HG03060 (cell line): Measurements from ENCODE around the gene CADM1.

Source experiments
- ATAC-seq: cut with Tn5 transposase; IDR thresholded peaks from one replicate; pipeline ENCODE4 v1.9.1; 2021; ENCODE audit warnings: low read depth, moderate number of reproducible peaks; ENCODE audit not compliant: unreplicated experiment

CADM1 gene

GRCh38 chr11:115452241-115452640 is 52.0 kb downstream of the CADM1 start:
- no peak for ATAC-seq

GRCh38 chr11:115450519-115450918 is 53.7 kb downstream of the CADM1 start:
- ATAC-seq, result no peak

- ATAC-seq, result no peak
Measured at GRCh38 chr11:115447273-115447864, 56.8 kb downstream of the CADM1 start.

- ATAC-seq, result no peak
Measured at GRCh38 chr11:115446214-115446613, 58.0 kb downstream of the CADM1 start.

- no peak for ATAC-seq
Measured at GRCh38 chr11:115444542-115444941, 59.7 kb downstream of the CADM1 start.

- ATAC-seq, result no peak
Measured at GRCh38 chr11:115439969-115440540, 64.2 kb downstream of the CADM1 start.

- no peak for ATAC-seq
Measured at GRCh38 chr11:115439385-115439784, 64.8 kb downstream of the CADM1 start.

GRCh38 chr11:115437902-115438575 is 66.2 kb downstream of the CADM1 start:
- ATAC-seq, result no peak

GRCh38 chr11:115430345-115430744 is 73.9 kb downstream of the CADM1 start:
- no peak for ATAC-seq

GRCh38 chr11:115428306-115428705 is 75.9 kb downstream of the CADM1 start:
- no peak for ATAC-seq

- ATAC-seq, result no peak
Measured at GRCh38 chr11:115425816-115426215, 78.4 kb downstream of the CADM1 start.

- ATAC-seq, result no peak
Measured at GRCh38 chr11:115425250-115425649, 79.0 kb downstream of the CADM1 start.

GRCh38 chr11:115423728-115424459 is 80.3 kb downstream of the CADM1 start:
- no peak for ATAC-seq

- ATAC-seq, result no peak
Measured at GRCh38 chr11:115421992-115422689, 82.1 kb downstream of the CADM1 start.

- no peak for ATAC-seq
Measured at GRCh38 chr11:115421352-115421991, 82.7 kb downstream of the CADM1 start.

- ATAC-seq, result no peak
Measured at GRCh38 chr11:115420505-115420904, 83.7 kb downstream of the CADM1 start.

GRCh38 chr11:115418626-115419025 is 85.6 kb downstream of the CADM1 start:
- no peak for ATAC-seq

- ATAC-seq, result no peak
Measured at GRCh38 chr11:115418081-115418480, 86.1 kb downstream of the CADM1 start.

- no peak for ATAC-seq
Measured at GRCh38 chr11:115411120-115411519, 93.1 kb downstream of the CADM1 start.

GRCh38 chr11:115409691-115410220 is 94.5 kb downstream of the CADM1 start:
- ATAC-seq, result no peak
